ENCODE measurements around the gene KANSL3.
A peak's percentile ranks its signal among the peaks of the same experiment; 100 is the strongest.

The KANSL3 gene

GRCh38 chr2:96549967-96550786, 87.9 kb downstream of the KANSL3 start:
- Histone ChIP-seq H3K27ac (ENCODE audit: low read depth, low read length) (no peak overlapping the region), H3K4me1 (ENCODE audit: control insufficient read depth, insufficient read depth, low read length) (peaks cover 13% of the 10 kb centered on the region), H3K36me3 (ENCODE audit: control insufficient read depth, insufficient read depth, low read length) (no peaks in the 10 kb centered on the region), H3K9ac (ENCODE audit: low read length) (no peak overlapping the region), H3K9me3 (ENCODE audit: control insufficient read depth, insufficient read depth, low read depth, low read length) (0 out of 2 replicates have a peak, but pooled peaks cover 3% of the 10 kb centered on the region), H3K4me3 (ENCODE audit: low read depth, low read length) (no peak overlapping the region), H3K27me3 (ENCODE audit: control insufficient read depth, insufficient read depth, low read length) (no peaks in the 10 kb centered on the region)

GRCh38 chr2:96549466-96549785, 88.7 kb downstream of the KANSL3 start:
- no peaks in the 10 kb centered on the region for H3K36me3 ChIP-seq (ENCODE audit: control insufficient read depth, insufficient read depth, low read length)
- H3K27me3 ChIP-seq (ENCODE audit: control insufficient read depth, insufficient read depth, low read length), result no peaks in the 10 kb centered on the region
- H3K4me3 ChIP-seq (ENCODE audit: low read depth, low read length), result no peak overlapping the region
- peaks cover 7% of the 10 kb centered on the region for H3K4me1 ChIP-seq (ENCODE audit: control insufficient read depth, insufficient read depth, low read length)
- H3K9ac ChIP-seq (ENCODE audit: low read length), result no peak overlapping the region
- H3K9me3 ChIP-seq (ENCODE audit: control insufficient read depth, insufficient read depth, low read depth, low read length), result 0 out of 2 replicates have a peak, but pooled peaks cover 3% of the 10 kb centered on the region
- H3K27ac ChIP-seq (ENCODE audit: low read depth, low read length), result no peak overlapping the region

- H3K4me1 ChIP-seq (ENCODE audit: control insufficient read depth, insufficient read depth, low read length), result peaks cover 7% of the 10 kb centered on the region
- 0 out of 2 replicates have a peak, but pooled peaks cover 3% of the 10 kb centered on the region for H3K9me3 ChIP-seq (ENCODE audit: control insufficient read depth, insufficient read depth, low read depth, low read length)
- no peak overlapping the region for H3K4me3 ChIP-seq (ENCODE audit: low read depth, low read length)
- H3K9ac ChIP-seq (ENCODE audit: low read length), result no peak overlapping the region
- no peaks in the 10 kb centered on the region for H3K27me3 ChIP-seq (ENCODE audit: control insufficient read depth, insufficient read depth, low read length)
- H3K36me3 ChIP-seq (ENCODE audit: control insufficient read depth, insufficient read depth, low read length), result no peaks in the 10 kb centered on the region
- no peak overlapping the region for H3K27ac ChIP-seq (ENCODE audit: low read depth, low read length)
Observed at GRCh38 chr2:96548558-96549465, 89.3 kb downstream of the KANSL3 start.

- Histone ChIP-seq H3K4me3 (ENCODE audit: low read depth, low read length) (peak overlapping the region; percentile 12; the same call in 1 of the 2 replicates), H3K4me1 (ENCODE audit: control insufficient read depth, insufficient read depth, low read length) (peaks cover 7% of the 10 kb centered on the region), H3K9ac (ENCODE audit: low read length) (no peak overlapping the region), H3K36me3 (ENCODE audit: control insufficient read depth, insufficient read depth, low read length) (no peaks in the 10 kb centered on the region), H3K9me3 (ENCODE audit: control insufficient read depth, insufficient read depth, low read depth, low read length) (0 out of 2 replicates have a peak, but pooled peaks cover 3% of the 10 kb centered on the region), H3K27me3 (ENCODE audit: control insufficient read depth, insufficient read depth, low read length) (no peaks in the 10 kb centered on the region), H3K27ac (ENCODE audit: low read depth, low read length) (no peak overlapping the region)
Observed at GRCh38 chr2:96547731-96548171, 90.4 kb downstream of the KANSL3 start.

GRCh38 chr2:96547203-96547641, 90.9 kb downstream of the KANSL3 start:
- Histone ChIP-seq H3K27ac (ENCODE audit: low read depth, low read length) (no peak overlapping the region), H3K9ac (ENCODE audit: low read length) (no peak overlapping the region), H3K9me3 (ENCODE audit: control insufficient read depth, insufficient read depth, low read depth, low read length) (0 out of 2 replicates have a peak, but pooled peaks cover 3% of the 10 kb centered on the region), H3K4me1 (ENCODE audit: control insufficient read depth, insufficient read depth, low read length) (peaks cover 7% of the 10 kb centered on the region), H3K27me3 (ENCODE audit: control insufficient read depth, insufficient read depth, low read length) (no peaks in the 10 kb centered on the region), H3K36me3 (ENCODE audit: control insufficient read depth, insufficient read depth, low read length) (no peaks in the 10 kb centered on the region), H3K4me3 (ENCODE audit: low read depth, low read length) (peak overlapping the region; percentile 12)

GRCh38 chr2:96546797-96547196, 91.3 kb downstream of the KANSL3 start:
- Histone ChIP-seq H3K4me3 (ENCODE audit: low read depth, low read length) (peak overlapping the region; percentile 12; the same call in 1 of the 2 replicates), H3K9ac (ENCODE audit: low read length) (no peak overlapping the region), H3K36me3 (ENCODE audit: control insufficient read depth, insufficient read depth, low read length) (no peaks in the 10 kb centered on the region), H3K27me3 (ENCODE audit: control insufficient read depth, insufficient read depth, low read length) (no peaks in the 10 kb centered on the region), H3K4me1 (ENCODE audit: control insufficient read depth, insufficient read depth, low read length) (peaks cover 7% of the 10 kb centered on the region), H3K9me3 (ENCODE audit: control insufficient read depth, insufficient read depth, low read depth, low read length) (0 out of 2 replicates have a peak, but pooled peaks cover 3% of the 10 kb centered on the region), H3K27ac (ENCODE audit: low read depth, low read length) (no peak overlapping the region)

- no peak overlapping the region for H3K9ac ChIP-seq (ENCODE audit: low read length)
- no peak overlapping the region for H3K4me3 ChIP-seq (ENCODE audit: low read depth, low read length)
- H3K4me1 ChIP-seq (ENCODE audit: control insufficient read depth, insufficient read depth, low read length), result peaks cover 7% of the 10 kb centered on the region
- H3K36me3 ChIP-seq (ENCODE audit: control insufficient read depth, insufficient read depth, low read length), result no peaks in the 10 kb centered on the region
- H3K27ac ChIP-seq (ENCODE audit: low read depth, low read length), result no peak overlapping the region
- H3K27me3 ChIP-seq (ENCODE audit: control insufficient read depth, insufficient read depth, low read length), result no peaks in the 10 kb centered on the region
- H3K9me3 ChIP-seq (ENCODE audit: control insufficient read depth, insufficient read depth, low read depth, low read length), result 0 out of 2 replicates have a peak, but pooled peaks cover 3% of the 10 kb centered on the region
Observed at GRCh38 chr2:96546321-96546720, 91.8 kb downstream of the KANSL3 start.

Data from HUES6 (cell line).